Activated CD4-positive, alpha-beta memory T cell treated with anti-CD3 and anti-CD28 coated beads for 36 hours (primary cell): ENCODE measurements around the gene TENT5C. TPM values are rescaled to one million over a fixed set of nuclear protein-coding genes. Genes with fewer than 3 reads are reported as not detected.

Source experiments
- CTCF ChIA-PET: fragments of 350-600 bp; sonication (Branson Sonifier 250); formaldehyde crosslinking; loops from one replicate; lab custom pipeline; 2021; ENCODE audit warnings: antibody characterized with exemption, inconsistent platforms; lab: Charles Lee
- POLR2A ChIA-PET: fragments of 350-600 bp; sonication (Branson Sonifier 250); formaldehyde crosslinking; loops from one replicate; lab custom pipeline; 2021; ENCODE audit warnings: antibody characterized with exemption; lab: Charles Lee
- DNase-seq: peaks from one replicate; pipeline ENCODE4 v3.0.0-alpha.2; 2020
- H3K27ac Mint-ChIP-seq: one replicate; pipeline ENCODE4 v1.8.0; 2021; ENCODE audit warnings: mixed read lengths
- H3K27me3 Mint-ChIP-seq: one replicate; pipeline ENCODE4 v1.8.0; 2021; ENCODE audit warnings: mixed read lengths
- H3K36me3 Mint-ChIP-seq: one replicate; pipeline ENCODE4 v1.8.0; 2021; ENCODE audit warnings: mixed read lengths
- H3K4me1 Mint-ChIP-seq: one replicate; pipeline ENCODE4 v1.8.0; 2021; ENCODE audit warnings: low read depth, mixed read lengths
- H3K4me3 Mint-ChIP-seq: one replicate; pipeline ENCODE4 v1.8.0; 2021; ENCODE audit warnings: mild to moderate bottlenecking, mixed read lengths
- H3K9me3 Mint-ChIP-seq: one replicate; pipeline ENCODE4 v1.8.0; 2021; ENCODE audit warnings: mixed read lengths
- intact Hi-C: fragments of 100-400 bp; cut with micrococcal nuclease; formaldehyde crosslinking; loops from one replicate; pipeline ENCODE4 v1.15.1; 2023
- total RNA-seq, 2 experiments: library from RNA; stranded (reverse); gene quantifications; one replicate each; pipeline ENCODE4 v1.2.3, GENCODE V29; 2021

The TENT5C gene
- total RNA-seq, 2 experiments from 2014 or later = 13.8 to 14.0 TPM

GRCh38 chr1:117653195-117653594 is 47.3 kb downstream of the TENT5C start:
- intact Hi-C loops = no loop called here
- DNase-seq = no peak
- Mint-ChIP-seq H3K27me3 (peaks cover 2% of the 10 kb centered on the region), H3K27ac (no peak overlapping the region), H3K4me1 (peaks cover 71% of the 10 kb centered on the region), H3K4me3 (no peak overlapping the region), H3K9me3 (no peaks in the 10 kb centered on the region), H3K36me3 (no peaks in the 10 kb centered on the region)
- ChIA-PET CTCF (interaction anchor here (1.7 to 9.3 kb wide), 3 partner anchors 21 to 118 kb away, joined by 4 to 67 read pairs (median 20); no protein-coding TSS in a partner anchor), POLR2A (interaction anchor here (1.0 to 3.7 kb wide), 2 partner anchors 29 to 35 kb away, joined by 4 to 20 read pairs; no protein-coding TSS in a partner anchor)

DNA sequence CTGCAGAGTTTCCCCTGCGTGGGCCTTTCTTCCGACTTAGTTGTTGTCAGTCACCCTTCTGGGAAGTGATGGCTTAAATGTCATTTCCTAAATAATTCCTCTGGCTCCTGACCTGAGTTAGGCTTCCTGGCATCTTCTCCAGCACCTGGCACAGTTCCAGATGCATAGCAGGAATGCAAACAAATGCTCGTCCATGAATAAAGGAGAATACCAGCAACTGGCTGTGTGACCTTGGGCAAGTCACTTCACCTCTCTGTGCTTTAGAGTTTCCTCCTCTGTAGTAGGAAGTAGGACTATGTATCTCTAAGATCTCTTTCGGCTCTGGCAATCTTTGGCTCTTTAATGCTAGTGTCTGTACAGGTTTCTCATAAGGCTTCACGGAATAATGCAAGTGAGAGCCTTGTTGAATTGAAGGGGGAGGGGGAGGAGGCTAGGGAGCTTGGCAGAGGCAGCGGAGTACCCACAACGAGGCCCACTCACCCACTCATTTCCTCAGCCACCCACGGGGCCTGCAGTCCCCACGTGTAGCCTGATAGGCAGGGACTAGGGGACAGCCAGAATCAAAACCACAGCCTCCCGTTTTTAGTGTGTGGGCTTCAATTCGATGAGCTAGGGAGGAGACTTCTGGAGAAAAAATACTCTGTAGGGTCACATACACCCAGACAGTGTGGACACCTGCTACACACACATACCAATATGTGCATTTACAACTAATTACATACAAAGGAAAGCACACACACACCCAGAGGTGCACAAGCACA is 48.1 kb downstream of the TENT5C start:
- H3K27me3 Mint-ChIP-seq = peaks cover 2% of the 10 kb centered on the region
- H3K9me3 Mint-ChIP-seq = no peaks in the 10 kb centered on the region
- DNase-seq = peak; percentile 72
- intact Hi-C loops = loop anchor here (1.0 kb wide), 1 partner anchor 36 kb away; no protein-coding TSS in a partner anchor
- H3K36me3 Mint-ChIP-seq = no peaks in the 10 kb centered on the region
- POLR2A ChIA-PET = interaction anchor here (1.0 to 9.8 kb wide), 3 partner anchors 30 to 47 kb away, joined by 4 to 83 read pairs (median 20); partner anchors contain the start of gene TENT5C
- H3K4me3 Mint-ChIP-seq = no peak overlapping the region
- CTCF ChIA-PET = interaction anchor here (0.6 to 9.3 kb wide), 8 partner anchors 16 to 141 kb away, joined by 3 to 67 read pairs (median 4); no protein-coding TSS in a partner anchor
- peaks cover 76% of the 10 kb centered on the region for H3K4me1 Mint-ChIP-seq
- H3K27ac Mint-ChIP-seq = peak overlapping the region; percentile 78

DNA sequence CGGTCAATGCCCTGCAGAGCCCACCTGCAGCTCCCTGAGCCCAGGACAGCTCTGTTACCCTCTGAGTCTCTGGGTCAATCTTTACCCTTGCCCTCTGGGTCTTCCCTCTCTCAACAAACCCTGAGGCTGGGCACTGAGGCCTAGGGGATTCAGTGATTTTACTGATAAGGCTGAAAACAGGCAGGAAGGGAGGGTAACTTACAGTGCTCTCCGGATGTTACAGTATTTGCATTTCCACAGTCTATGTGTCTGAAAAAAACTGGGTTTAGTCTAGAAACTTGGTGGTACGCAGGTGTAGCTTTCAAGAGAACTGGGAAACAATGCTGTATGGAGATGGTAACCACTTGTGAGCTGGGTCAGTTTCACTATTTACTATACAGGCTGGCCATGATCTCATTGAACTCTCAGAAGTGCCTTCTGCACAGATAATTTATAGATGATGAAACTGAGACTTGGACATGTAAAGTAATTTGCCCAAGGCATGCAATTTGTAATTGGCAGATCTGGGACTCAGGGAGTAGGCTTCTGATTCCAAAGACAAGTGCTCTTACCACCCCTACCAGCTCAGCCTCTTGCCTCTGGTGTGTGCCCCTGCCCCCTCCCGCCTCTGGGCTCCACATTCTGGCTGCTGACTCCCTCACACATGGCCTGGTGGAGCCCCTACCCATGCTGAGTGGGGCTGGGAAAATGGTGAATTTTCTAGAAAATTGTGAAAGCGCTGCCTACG is 48.8 kb downstream of the TENT5C start:
- H3K36me3 Mint-ChIP-seq = no peaks in the 10 kb centered on the region
- peak overlapping the region; percentile 78 for H3K27ac Mint-ChIP-seq
- no peak overlapping the region for H3K4me3 Mint-ChIP-seq
- no peak for DNase-seq
- peaks cover 78% of the 10 kb centered on the region for H3K4me1 Mint-ChIP-seq
- ChIA-PET CTCF (interaction anchor here (0.6 to 9.3 kb wide), 14 partner anchors 10 to 142 kb away, joined by 3 to 67 read pairs (median 4); no protein-coding TSS in a partner anchor), POLR2A (interaction anchor here (3.7 to 9.8 kb wide), 2 partner anchors 37 to 48 kb away, joined by 20 to 83 read pairs; partner anchors contain the start of gene TENT5C)
- peaks cover 2% of the 10 kb centered on the region for H3K27me3 Mint-ChIP-seq
- intact Hi-C loops = loop anchor here (1.0 to 5.0 kb wide), 2 partner anchors 36 to 917 kb away; no protein-coding TSS in a partner anchor
- H3K9me3 Mint-ChIP-seq = no peaks in the 10 kb centered on the region

- intact Hi-C loops = loop anchor here (5.0 kb wide), 1 partner anchor 918 kb away; no protein-coding TSS in a partner anchor
- DNase-seq = no peak
- POLR2A ChIA-PET = interaction anchor here (1.2 to 9.8 kb wide), 5 partner anchors 10 to 595 kb away, joined by 3 to 83 read pairs (median 12); partner anchors contain the start of genes TENT5C and TTF2
- no peak overlapping the region for H3K4me3 Mint-ChIP-seq
- H3K27ac Mint-ChIP-seq = peak overlapping the region; percentile 78
- no peaks in the 10 kb centered on the region for H3K36me3 Mint-ChIP-seq
- peaks cover 2% of the 10 kb centered on the region for H3K27me3 Mint-ChIP-seq
- H3K9me3 Mint-ChIP-seq = no peaks in the 10 kb centered on the region
- H3K4me1 Mint-ChIP-seq = peaks cover 84% of the 10 kb centered on the region
- CTCF ChIA-PET = interaction anchor here (0.9 to 9.3 kb wide), 13 partner anchors 9 to 532 kb away, joined by 3 to 67 read pairs (median 5); no protein-coding TSS in a partner anchor
Measured at GRCh38 chr1:117655220-117655577, 49.4 kb downstream of the TENT5C start.

DNA sequence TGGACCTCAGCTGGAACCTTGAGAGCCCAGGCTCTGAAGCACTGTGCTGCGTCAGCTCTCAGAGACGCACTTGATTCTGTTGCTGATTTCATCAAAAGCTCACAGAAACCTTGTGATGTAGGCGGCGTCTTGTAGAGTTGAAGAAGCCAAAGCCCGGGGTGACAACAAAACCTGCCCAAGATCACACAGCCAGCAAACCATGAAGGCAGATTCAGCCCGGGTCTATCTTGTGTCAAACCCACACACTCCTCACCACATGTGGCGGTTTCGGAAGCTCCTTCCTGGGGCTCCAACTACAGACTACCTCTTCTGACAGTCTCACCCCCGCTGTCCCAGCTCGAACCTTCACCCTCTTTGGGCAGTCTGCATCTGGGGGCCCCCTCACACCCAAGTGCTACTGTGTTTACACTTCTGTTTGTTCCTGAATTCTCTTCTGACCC is 50.4 kb downstream of the TENT5C start:
- ChIA-PET POLR2A (interaction anchor here (0.9 to 9.8 kb wide), 9 partner anchors 9 to 596 kb away, joined by 3 to 83 read pairs (median 5); partner anchors contain the start of genes TENT5C and TTF2), CTCF (interaction anchor here (0.9 to 9.3 kb wide), 17 partner anchors 13 to 533 kb away, joined by 3 to 67 read pairs (median 4); partner anchors contain the start of gene TENT5C)
- intact Hi-C loops = loop anchor here (1.0 to 5.0 kb wide), 6 partner anchors 8 to 919 kb away; partner anchors contain the start of gene MAN1A2
- H3K4me3 Mint-ChIP-seq = peak overlapping the region; percentile 55
- no peaks in the 10 kb centered on the region for H3K36me3 Mint-ChIP-seq
- H3K27ac Mint-ChIP-seq = peak overlapping the region; percentile 78
- peak; percentile 92 for DNase-seq
- peaks cover 2% of the 10 kb centered on the region for H3K27me3 Mint-ChIP-seq
- no peaks in the 10 kb centered on the region for H3K9me3 Mint-ChIP-seq
- H3K4me1 Mint-ChIP-seq = peaks cover 92% of the 10 kb centered on the region

DNA sequence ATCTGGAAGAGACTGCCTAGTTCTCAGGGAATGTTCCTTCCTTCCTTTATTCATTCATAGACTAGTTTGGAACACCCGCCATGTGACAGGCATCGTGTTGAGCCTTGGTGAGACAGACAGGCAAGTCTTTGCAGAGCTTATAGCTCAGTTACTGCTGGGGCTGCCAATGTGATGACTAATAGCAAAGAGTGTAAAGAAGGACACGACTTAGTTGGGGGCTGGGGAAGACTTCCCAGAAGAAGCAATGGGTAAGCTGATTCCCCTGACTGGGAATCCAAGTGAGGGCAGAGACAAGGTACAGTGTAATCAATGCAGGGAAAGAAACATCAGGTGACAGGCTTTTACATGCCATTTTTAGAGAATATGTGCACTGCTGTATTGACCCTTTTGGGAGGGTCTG is 51.2 kb downstream of the TENT5C start:
- DNase-seq = no peak
- ChIA-PET POLR2A (interaction anchor here (1.6 to 9.8 kb wide), 7 partner anchors 8 to 597 kb away, joined by 4 to 83 read pairs (median 12); partner anchors contain the start of genes TENT5C and TTF2), CTCF (interaction anchor here (0.7 to 9.3 kb wide), 9 partner anchors 34 to 122 kb away, joined by 3 to 67 read pairs (median 5); partner anchors contain the start of gene TENT5C)
- peak overlapping the region; percentile 55 for H3K4me3 Mint-ChIP-seq
- peak overlapping the region; percentile 78 for H3K27ac Mint-ChIP-seq
- H3K4me1 Mint-ChIP-seq = peaks cover 96% of the 10 kb centered on the region
- H3K27me3 Mint-ChIP-seq = peaks cover 2% of the 10 kb centered on the region
- H3K9me3 Mint-ChIP-seq = peaks cover 5% of the 10 kb centered on the region
- intact Hi-C loops = loop anchor here (2.0 to 5.0 kb wide), 4 partner anchors 14 to 920 kb away; partner anchors contain the start of gene MAN1A2
- H3K36me3 Mint-ChIP-seq = peaks cover 4% of the 10 kb centered on the region

DNA sequence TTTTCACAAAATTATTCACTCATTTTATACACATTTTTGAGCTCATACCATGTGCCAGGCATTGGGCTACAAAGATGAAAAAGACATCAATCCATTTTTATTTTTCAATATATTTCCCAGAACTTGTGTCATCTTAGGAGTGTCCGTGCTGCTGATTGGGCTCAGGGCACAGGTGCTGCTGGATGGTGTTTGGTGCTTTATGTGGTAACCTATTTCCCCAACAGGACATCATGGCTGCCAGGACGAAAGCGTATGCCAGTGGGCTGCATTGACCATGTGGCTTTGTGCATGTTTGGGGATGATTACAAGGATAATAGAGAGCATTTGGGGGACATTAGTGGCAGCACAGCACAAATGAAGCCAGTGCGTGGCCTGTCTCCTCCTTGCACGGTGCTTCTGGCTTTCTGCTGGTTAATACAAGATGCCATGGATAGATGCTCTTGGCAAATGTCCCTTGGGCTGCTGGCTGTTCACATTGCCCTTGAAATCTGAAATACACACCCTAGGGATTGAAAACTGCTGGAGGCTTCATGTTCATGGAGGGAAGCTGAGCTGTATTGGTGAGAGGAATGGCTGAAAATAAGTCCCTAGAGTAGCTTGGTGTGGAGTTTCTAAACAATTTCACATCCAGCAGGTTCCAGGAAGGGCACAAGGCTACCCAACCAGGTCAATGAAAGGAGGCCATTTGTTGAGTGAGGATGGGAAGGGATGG is 52.3 kb downstream of the TENT5C start:
- DNase-seq = no peak
- Mint-ChIP-seq H3K9me3 (peaks cover 9% of the 10 kb centered on the region), H3K4me1 (peaks cover 94% of the 10 kb centered on the region), H3K36me3 (peaks cover 5% of the 10 kb centered on the region), H3K4me3 (no peak overlapping the region), H3K27me3 (peaks cover 2% of the 10 kb centered on the region), H3K27ac (peak overlapping the region; percentile 1)
- CTCF ChIA-PET = interaction anchor here (1.7 to 9.3 kb wide), 4 partner anchors 51 to 123 kb away, joined by 5 to 67 read pairs (median 7); no protein-coding TSS in a partner anchor
- intact Hi-C loops = loop anchor here (2.0 to 5.0 kb wide), 4 partner anchors 15 to 921 kb away; partner anchors contain the start of gene MAN1A2
- POLR2A ChIA-PET = interaction anchor here (0.7 to 9.8 kb wide), 3 partner anchors 17 to 51 kb away, joined by 5 to 83 read pairs (median 5); partner anchors contain the start of gene TENT5C

- intact Hi-C loops = loop anchor here (5.0 kb wide), 1 partner anchor 921 kb away; no protein-coding TSS in a partner anchor
- CTCF ChIA-PET = interaction anchor here (1.7 to 9.3 kb wide), 4 partner anchors 51 to 123 kb away, joined by 5 to 67 read pairs (median 7); no protein-coding TSS in a partner anchor
- Mint-ChIP-seq H3K9me3 (peaks cover 9% of the 10 kb centered on the region), H3K36me3 (peaks cover 8% of the 10 kb centered on the region), H3K27me3 (peaks cover 2% of the 10 kb centered on the region), H3K4me3 (no peak overlapping the region), H3K4me1 (peaks cover 94% of the 10 kb centered on the region), H3K27ac (peak overlapping the region; percentile 1)
- peak; percentile 79 for DNase-seq
- POLR2A ChIA-PET = interaction anchor here (0.7 to 9.8 kb wide), 4 partner anchors 45 to 124 kb away, joined by 3 to 83 read pairs (median 4); partner anchors contain the start of gene TENT5C
Measured at GRCh38 chr1:117658676-117659075, 52.8 kb downstream of the TENT5C start.

DNA sequence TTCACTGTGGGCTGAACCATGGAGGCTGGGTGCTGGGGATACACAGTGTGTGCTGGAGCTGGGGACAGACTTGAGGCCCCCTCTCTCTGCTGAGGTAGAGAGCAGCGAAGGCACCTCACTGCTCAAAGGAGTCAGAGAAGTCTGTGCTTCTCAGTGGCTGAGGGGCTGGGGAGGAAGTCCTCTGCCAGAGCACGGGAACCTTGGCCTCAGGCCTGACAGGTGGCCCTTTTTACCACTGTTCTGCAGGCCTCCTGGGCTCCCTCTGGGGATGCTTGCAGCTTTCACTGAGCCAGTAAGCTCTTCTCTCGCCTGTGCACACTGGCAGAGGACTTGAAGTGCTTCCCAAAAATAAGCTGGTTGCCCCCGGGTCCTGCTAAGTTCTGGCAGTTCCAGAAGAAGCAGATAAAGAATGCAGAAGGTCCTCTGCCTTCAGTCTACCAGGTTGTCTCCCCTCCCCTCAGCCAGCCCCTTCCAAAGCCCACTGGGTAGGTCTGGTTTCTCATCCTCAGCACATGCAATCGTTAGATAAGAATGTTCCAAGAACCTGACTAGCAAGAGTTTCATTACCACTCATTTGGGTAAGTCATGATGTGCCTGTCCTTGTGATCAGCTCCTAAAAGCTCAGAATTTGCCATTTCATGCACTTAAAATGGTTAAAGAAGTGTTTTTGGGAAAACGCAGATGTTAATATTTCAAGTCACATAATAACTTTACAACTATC is 53.9 kb downstream of the TENT5C start:
- no peak overlapping the region for H3K4me3 Mint-ChIP-seq
- H3K9me3 Mint-ChIP-seq = peaks cover 9% of the 10 kb centered on the region
- ChIA-PET POLR2A (interaction anchor here (1.0 to 9.8 kb wide), 7 partner anchors 37 to 893 kb away, joined by 3 to 83 read pairs (median 3); partner anchors contain the start of gene TENT5C), CTCF (interaction anchor here (0.8 to 9.3 kb wide), 9 partner anchors 14 to 127 kb away, joined by 3 to 67 read pairs (median 4); no protein-coding TSS in a partner anchor)
- peak; percentile 63 for DNase-seq
- H3K27me3 Mint-ChIP-seq = peaks cover 2% of the 10 kb centered on the region
- peak overlapping the region; percentile 67 for H3K27ac Mint-ChIP-seq
- peaks cover 8% of the 10 kb centered on the region for H3K36me3 Mint-ChIP-seq
- intact Hi-C loops = loop anchor here (1.0 to 5.0 kb wide), 7 partner anchors 98 to 1282 kb away; partner anchors contain the start of gene TTF2
- peaks cover 94% of the 10 kb centered on the region for H3K4me1 Mint-ChIP-seq
